Measurements from ENCODE around the gene FMN1.

The FMN1 gene

DNA sequence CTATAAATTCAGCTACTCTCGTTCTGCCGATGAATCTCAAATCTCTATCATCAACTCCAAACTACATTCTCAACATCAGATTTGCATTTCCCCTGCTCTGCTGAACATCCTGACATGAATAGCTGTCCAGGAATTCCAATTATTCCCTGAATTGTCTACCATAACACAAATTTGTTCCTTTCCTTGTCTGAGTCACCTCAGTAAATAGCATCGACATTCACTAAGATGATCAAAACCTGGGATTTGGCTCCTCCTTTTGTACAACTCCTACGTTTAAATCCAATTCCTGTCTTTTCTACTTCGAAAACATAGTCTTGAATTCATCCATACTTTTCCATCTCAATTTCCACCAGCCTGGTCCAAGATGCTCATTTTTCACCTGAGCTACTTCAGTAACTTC lies 369.7 kb downstream of the FMN1 start:
- DNase-seq (ENCODE audit: low read depth) = no peak

DNA sequence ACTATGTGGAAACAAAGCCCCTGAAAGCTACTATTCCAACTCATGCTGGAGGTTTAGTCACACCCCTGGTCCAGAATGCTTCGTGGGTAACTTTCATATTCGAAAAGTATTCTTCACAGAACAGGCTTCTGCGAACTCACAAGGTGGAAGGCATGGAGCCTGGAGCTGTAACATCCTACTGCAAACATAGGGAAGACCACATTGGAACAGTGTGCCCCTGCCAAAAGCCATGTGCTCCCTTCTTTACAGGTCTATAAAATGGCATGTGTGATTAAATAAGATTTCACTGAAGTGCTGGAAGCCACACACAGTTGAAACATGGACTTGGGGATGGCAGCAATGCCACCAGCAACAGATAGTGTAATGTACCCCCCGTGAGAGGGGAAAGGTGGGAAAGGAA lies 370.8 kb downstream of the FMN1 start:
- DNase-seq (ENCODE audit: low read depth) = no peak

- no peak for DNase-seq (ENCODE audit: low read depth)
Measured at GRCh38 chr15:32822739-32823138, 371.8 kb downstream of the FMN1 start.

DNA sequence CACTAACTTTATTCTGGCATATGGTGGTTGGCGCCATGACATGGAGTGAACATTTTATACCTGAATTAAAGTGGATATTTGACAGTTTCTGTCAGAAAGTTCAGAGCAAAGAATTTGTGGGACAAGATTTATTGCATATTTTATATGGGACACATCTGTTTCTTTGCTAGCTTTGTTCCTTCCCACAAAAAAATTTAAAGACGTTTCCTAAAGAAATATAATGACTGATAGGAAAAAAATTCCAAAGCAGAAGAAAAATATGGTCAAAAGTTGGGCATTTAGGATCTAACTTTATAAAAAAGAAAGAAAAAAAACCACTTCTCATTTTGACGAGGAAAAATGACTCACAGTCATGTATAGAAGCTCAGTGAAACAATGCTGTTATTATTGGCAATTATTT lies 375.1 kb downstream of the FMN1 start:
- DNase-seq (ENCODE audit: low read depth) = no peak

DNA sequence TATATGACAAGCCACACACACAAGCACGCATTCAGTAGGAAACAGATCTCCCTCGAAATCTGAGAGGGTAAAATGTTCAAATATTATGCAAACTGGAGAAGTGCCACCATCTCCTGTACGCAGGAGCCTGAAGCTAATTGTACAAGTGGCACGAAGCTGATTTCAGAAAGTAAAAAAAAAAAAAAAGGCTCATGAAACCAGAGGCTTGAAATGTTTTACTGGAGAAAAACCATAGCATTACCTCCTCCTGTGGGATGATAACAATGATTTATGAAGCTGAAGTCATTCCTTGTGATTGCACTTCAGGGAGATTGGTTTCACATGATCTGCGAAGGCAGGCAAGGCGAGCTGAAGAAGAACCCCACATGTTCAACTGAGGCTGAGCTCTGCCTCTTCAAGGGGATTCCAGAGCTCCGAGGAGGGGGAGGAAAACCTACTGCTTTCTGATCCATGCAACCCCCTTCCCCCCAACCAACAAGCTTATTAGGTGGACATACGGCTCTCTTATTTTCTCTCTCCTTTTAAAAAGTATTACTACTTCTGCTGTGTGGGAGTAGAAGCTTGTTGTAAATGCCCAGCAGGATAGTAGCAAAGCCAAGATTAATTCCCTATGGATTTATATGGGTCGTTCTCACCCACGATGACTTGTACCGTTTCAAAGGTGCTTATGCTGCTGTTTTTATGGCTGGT lies 375.6 kb downstream of the FMN1 start:
- DNase-seq (ENCODE audit: low read depth) = no peak

DNA sequence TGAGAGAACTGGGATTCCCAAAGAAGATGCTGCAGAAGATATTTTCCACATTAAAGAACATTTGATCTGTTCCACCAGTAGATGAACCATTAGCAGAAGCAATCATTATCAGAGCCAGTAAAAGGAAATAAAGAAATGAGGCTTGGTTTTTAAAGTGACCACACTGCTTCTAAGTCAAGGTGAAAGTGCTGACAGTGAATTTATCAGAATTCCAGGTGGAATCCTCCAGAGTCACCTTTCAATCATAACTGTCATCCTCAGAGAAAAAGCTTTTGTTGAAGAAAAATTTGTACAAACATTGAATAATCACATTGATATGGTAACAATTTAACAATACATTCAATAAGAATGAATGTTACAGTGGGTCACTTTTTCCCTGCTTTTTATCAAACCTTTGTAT lies 376.9 kb downstream of the FMN1 start:
- no peak for DNase-seq (ENCODE audit: low read depth)

DNA sequence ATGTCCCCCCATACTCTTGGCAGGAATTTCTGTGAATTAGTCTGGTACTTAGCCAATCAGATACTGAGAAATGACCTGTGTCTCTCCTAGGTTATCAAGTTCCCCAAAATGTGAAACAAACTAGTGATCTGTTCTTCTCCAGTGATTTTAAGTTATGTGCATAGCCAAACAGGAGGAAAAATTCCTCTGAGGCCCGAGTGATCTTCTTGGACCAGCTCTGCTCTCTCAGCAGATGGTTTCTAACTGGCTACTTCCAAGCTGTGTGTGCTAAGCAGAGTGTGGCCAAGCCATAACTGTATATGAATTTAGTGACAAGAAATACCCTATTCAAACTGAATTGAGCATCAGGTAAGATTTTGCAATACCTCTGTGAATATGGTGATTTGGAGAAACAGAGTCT lies 387.2 kb downstream of the FMN1 start:
- no peak for DNase-seq (ENCODE audit: low read depth)

DNA sequence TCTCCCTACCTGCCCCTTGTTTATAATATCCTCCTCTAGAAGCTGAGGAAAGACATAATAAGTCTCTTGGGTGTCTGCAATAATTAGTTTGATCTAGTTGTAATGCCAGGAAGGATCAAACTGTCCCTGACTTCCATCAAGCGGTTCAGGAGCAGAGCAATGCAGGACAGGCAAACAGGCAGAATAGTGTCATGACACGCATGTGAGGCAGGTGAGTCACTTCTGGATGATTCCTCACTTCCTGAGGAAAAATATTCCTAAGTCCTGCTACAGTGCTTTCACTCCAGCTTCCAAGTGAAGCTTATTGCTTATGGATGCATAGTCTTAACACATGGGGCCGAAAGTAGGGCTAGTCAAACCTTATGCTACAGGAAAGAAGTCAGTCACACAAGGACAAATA lies 390.9 kb downstream of the FMN1 start:
- DNase-seq (ENCODE audit: low read depth) = no peak

DNA sequence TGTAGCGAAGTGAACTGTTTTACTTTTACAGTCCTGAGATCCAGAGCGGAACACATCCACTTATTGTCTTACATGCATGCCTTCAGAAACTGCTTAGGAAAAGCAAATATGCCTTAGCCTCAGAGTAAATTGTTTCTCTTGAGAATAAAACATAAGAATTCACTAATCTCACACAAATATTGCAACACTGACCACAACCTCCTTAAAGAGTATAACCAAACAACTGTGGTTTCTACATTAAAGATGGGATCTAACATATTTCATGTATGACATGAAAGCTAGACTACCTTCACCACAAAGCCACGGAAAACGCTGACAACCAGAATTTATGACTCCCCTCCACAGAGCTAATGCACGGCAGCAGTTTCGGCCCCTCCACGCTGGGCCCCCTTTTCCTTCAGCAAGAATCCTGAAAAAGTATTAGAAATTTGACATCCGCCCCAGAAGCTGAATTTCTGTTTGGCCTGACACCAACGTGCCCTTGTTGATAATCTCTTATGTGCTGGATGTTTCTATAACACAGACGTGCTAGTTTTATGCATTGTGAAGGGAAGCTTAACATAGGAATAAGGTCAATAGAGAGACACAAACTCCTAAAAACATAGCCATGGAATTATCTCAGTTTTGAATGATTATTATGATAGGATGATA lies 392.1 kb downstream of the FMN1 start:
- DNase-seq (ENCODE audit: low read depth) = no peak

- DNase-seq (ENCODE audit: low read depth) = no peak
Measured at GRCh38 chr15:32799936-32800535, 394.5 kb downstream of the FMN1 start.

GRCh38 chr15:32796856-32797255 lies 397.7 kb downstream of the FMN1 start:
- DNase-seq (ENCODE audit: low read depth) = no peak

GRCh38 chr15:32794973-32795372 lies 399.5 kb downstream of the FMN1 start:
- no peak for DNase-seq (ENCODE audit: low read depth)

DNA sequence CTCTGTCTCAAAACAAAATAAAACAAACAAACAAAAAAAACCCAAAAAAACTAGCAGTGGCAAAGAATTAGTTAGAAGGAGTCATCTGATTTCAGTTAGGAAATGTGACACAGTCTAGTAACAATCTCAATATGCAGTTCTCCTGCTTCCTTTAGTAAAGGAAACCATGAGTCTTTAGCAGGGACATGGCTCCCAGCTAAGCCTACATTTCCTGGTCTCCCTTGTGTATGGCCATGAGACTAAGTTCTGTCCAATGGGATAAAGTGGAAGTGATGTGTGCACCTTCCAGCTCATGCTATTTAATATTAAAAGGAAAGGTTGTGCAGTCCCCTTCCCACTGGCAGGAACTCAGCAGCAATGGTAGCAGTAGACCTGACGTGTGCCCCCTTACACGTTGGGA lies 402.1 kb downstream of the FMN1 start:
- no peak for DNase-seq (ENCODE audit: low read depth)

DNA sequence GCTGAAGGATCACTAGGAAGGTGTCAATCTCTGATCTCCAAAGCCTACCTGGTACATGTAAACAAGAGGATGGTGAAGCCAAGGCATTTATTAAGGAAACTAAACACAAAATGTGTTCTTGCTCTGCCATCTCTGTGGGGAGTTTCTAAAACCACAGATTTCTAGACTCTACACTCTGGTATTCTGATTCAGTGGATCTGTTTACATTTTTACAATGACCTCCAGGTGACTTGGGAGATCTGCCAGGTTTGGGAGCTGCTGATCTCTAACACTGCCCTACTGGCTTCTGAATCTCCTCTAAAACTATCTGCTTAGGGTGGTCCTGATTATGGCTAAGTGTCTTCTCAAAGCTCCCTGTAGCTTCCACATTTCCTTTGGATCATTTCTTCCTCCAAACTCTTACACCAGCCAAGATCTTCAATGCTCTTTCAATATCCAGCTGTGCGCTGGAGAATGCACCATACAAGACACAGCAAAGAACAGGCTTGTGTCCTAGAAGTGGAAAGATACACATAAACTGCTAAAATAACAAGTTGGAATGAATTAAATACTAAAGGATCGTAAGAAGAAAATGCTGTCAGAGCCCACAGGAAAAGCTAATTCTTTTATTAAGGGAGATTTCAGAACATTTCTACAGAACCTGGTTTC lies 404.0 kb downstream of the FMN1 start:
- DNase-seq (ENCODE audit: low read depth) = no peak

- no peak for DNase-seq (ENCODE audit: low read depth)
Measured at GRCh38 chr15:32787949-32788348, 406.6 kb downstream of the FMN1 start.

- DNase-seq (ENCODE audit: low read depth) = no peak
Measured at GRCh38 chr15:32786906-32787305, 407.6 kb downstream of the FMN1 start.

- DNase-seq (ENCODE audit: low read depth) = no peak
Measured at GRCh38 chr15:32784581-32784980, 409.9 kb downstream of the FMN1 start.

DNA sequence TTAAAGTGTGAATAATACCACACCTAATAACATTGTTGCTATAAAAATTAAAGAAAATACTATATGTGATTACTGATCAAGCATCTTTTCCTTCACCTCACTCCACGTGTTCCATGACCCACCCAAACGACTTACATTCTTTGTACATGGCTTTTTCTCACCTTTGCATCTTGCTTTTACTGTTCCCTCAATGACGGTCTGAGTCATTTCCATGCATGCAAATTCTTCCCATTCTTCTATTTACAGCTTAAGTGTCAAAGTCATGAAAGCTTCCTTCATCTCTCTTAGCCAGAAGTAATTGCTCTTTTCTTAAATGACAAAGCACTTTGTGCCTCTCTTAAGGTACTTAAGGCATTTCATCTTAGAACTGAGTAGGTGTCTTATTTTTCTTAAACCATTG lies 412.7 kb downstream of the FMN1 start:
- no peak for DNase-seq (ENCODE audit: low read depth)

DNA sequence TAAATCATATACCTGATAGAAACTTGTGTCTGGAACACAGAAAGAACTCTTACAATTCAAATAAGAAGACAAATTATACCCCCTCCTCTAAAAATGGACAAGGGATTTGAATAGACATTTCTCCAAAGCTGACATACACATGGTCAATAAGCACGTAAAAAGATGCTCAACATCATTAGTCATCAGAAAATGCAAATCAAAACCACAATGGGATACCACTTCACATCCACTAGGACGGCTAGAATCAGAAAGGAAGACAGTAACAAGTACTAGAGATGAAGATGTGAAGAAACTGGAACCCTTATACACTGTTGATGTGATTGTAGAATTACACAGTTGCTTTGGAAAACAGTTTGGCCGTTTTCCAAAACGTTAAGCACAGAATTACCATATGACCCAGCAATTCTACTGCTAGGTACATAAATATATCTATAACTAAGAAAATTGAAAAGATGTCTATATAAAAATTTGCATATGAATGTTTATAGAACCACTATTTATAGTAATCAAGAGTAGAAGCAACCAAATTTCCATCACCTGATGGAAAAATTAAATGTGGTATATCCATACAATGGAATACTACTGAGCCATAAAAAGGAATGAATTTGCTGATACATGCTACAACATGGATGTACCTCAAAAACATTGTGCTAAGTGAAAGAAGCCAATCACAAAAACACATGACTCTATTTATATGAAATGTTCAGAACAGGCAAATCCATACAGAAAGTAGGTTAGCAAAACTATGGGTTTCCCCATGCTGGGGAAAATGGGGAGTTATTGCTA lies 415.9 kb downstream of the FMN1 start:
- no peak for DNase-seq (ENCODE audit: low read depth)

GRCh38 chr15:32775103-32775502 lies 419.4 kb downstream of the FMN1 start:
- DNase-seq (ENCODE audit: low read depth) = no peak

DNA sequence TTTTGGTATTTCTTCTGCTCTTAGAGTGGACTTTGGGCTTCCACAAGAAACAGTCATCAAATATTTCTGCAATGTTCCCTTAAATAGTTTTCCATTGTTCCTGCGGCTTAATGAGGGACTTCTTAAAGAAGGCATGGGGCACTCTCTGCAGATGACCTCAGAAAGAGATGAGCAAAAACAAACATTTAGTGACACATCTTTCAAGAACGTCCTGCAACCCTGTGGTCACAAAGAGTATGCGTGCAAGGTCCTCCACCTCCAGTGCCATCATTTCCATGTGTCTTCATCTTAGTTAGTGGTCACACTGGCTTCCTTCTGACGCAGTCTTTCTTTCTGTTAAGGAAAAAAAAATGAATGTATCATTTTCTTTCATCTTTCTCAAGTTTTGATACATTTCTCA lies 420.5 kb downstream of the FMN1 start:
- no peak for DNase-seq (ENCODE audit: low read depth)

DNA sequence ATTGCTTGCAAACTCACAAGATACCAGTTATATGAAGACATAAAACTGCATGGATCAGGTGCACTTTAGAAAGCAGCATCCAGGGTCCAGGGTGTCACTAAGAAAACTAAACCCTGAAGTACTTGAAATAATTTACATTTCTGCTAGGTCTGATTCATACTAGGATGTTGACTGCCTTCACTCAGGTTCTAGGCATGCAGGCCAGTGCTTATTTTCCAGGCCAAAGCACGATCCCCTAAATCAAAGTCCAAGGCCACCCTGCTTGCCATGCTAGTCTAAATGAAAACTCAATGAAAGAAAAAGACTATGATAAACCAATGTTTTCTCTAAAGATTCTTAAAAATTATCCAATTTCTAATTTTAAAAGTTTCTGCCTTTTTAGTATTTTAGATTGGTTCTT lies 427.3 kb downstream of the FMN1 start:
- no peak for DNase-seq (ENCODE audit: low read depth)

Data from T follicular helper cell (primary cell).